WTC11 (cell line): Measurements from ENCODE around the gene GABRR2. TPM values are rescaled to one million over a fixed set of nuclear protein-coding genes. Genes with fewer than 3 reads are reported as not detected.

ENCODE experiments used
- ATAC-seq: fragments of 200-7000 bp; cut with Tn5 transposase; 2 replicates; pipeline ENCODE4 v1.10.0; 2021; ENCODE audit warnings: mild to moderate bottlenecking, moderate library complexity
- CTCF ChIA-PET: fragments of 300-600 bp; sonication (Branson Sonifier 250); formaldehyde crosslinking; loops from one replicate; lab custom pipeline; 2021; ENCODE audit warnings: antibody characterized with exemption; lab: Charles Lee
- POLR2A ChIA-PET: fragments of 350-600 bp; sonication (Branson Sonifier 250); formaldehyde crosslinking; loops from one replicate; lab custom pipeline; 2021; ENCODE audit warnings: antibody characterized with exemption; lab: Charles Lee
- DNase-seq: peaks from one replicate; pipeline ENCODE4 v3.0.0; 2021; ENCODE audit warnings: low spot score
- H3K27ac Mint-ChIP-seq: 2 replicates; pipeline ENCODE4 v1.8.0; 2021; ENCODE audit warnings: mixed read lengths
- H3K27me3 Mint-ChIP-seq: 2 replicates; pipeline ENCODE4 v1.8.0; 2021; ENCODE audit warnings: low read depth, mild to moderate bottlenecking, moderate library complexity, mixed read lengths
- H3K36me3 Mint-ChIP-seq: 2 replicates; pipeline ENCODE4 v1.8.0; 2021; ENCODE audit warnings: mixed read lengths
- H3K4me1 Mint-ChIP-seq: 2 replicates; pipeline ENCODE4 v1.8.0; 2022; ENCODE audit warnings: mixed read lengths
- H3K4me3 Mint-ChIP-seq: 2 replicates; pipeline ENCODE4 v1.8.0; 2021; ENCODE audit warnings: mild to moderate bottlenecking, moderate library complexity, mixed read lengths
- H3K9me3 Mint-ChIP-seq: 2 replicates; pipeline ENCODE4 v1.8.0; 2021; ENCODE audit warnings: mixed read lengths
- ETV6 ChIP-seq: sonication (generic); formaldehyde crosslinking; IDR thresholded peaks from 2 replicates; pipeline ENCODE4 v1.8.1; 2022; ENCODE audit warnings: mild to moderate bottlenecking, missing genetic modification reagents
- GABPB1 ChIP-seq: sonication (generic); formaldehyde crosslinking; IDR thresholded peaks from 2 replicates; pipeline ENCODE4 v1.8.1; 2023; ENCODE audit warnings: mild to moderate bottlenecking, missing genetic modification reagents
- JAZF1 ChIP-seq: fragments of 250-450 bp; sonication (Bioruptor Pico); IDR thresholded peaks from 2 replicates; pipeline ENCODE4 v1.9.0; 2021; ENCODE audit warnings: moderate library complexity, mild to moderate bottlenecking, inconsistent platforms
- NR2C2 ChIP-seq: sonication (generic); formaldehyde crosslinking; IDR thresholded peaks from 2 replicates; pipeline ENCODE4 v1.8.0; 2022; ENCODE audit warnings: mild to moderate bottlenecking, missing genetic modification reagents
- SP1 ChIP-seq: sonication (generic); formaldehyde crosslinking; conservative IDR thresholded peaks from 2 replicates; pipeline ENCODE4 v1.8.1; 2022; ENCODE audit warnings: missing genetic modification reagents
- TCF7 ChIP-seq: sonication (generic); formaldehyde crosslinking; IDR thresholded peaks from 2 replicates; pipeline ENCODE4 v1.8.0; 2022; ENCODE audit warnings: mild to moderate bottlenecking, low read depth, missing genetic modification reagents, moderate library complexity
- ZNF423 ChIP-seq: fragments of 250-450 bp; sonication (Bioruptor Pico); IDR thresholded peaks from 2 replicates; pipeline ENCODE4 v2.1.2; 2022; ENCODE audit warnings: mild to moderate bottlenecking, moderate library complexity
- total RNA-seq: library from RNA; stranded (reverse); gene quantifications from 3 replicates; pipeline ENCODE4 v1.2.3, GENCODE V29; 2021
- TF ChIP-seq, protein P1 (sequence below): sonication (generic); formaldehyde crosslinking; IDR thresholded peaks from 2 replicates; pipeline ENCODE4 v1.8.1; 2023; ENCODE audit warnings: mild to moderate bottlenecking, missing genetic modification reagents, moderate library complexity
- TF ChIP-seq, protein P2 (sequence below): sonication (generic); formaldehyde crosslinking; IDR thresholded peaks from 2 replicates; pipeline ENCODE4 v1.8.0; 2022; ENCODE audit warnings: mild to moderate bottlenecking, missing genetic modification reagents
- TF ChIP-seq, protein P3 (sequence below): sonication (generic); formaldehyde crosslinking; IDR thresholded peaks from 2 replicates; pipeline ENCODE4 v1.8.1; 2023; ENCODE audit warnings: mild to moderate bottlenecking, missing genetic modification reagents, moderate library complexity
- TF ChIP-seq, protein P4 (sequence below): sonication (generic); formaldehyde crosslinking; IDR thresholded peaks from 2 replicates; pipeline ENCODE4 v1.8.1; 2023; ENCODE audit warnings: mild to moderate bottlenecking, missing genetic modification reagents
- TF ChIP-seq, protein P5 (sequence below): sonication (generic); formaldehyde crosslinking; IDR thresholded peaks from 2 replicates; pipeline ENCODE4 v1.8.0; 2023; ENCODE audit warnings: mild to moderate bottlenecking, missing genetic modification reagents
- TF ChIP-seq, protein P6 (sequence below): fragments of 200-600 bp; IDR thresholded peaks from 2 replicates; pipeline ENCODE4 v1.8.0; 2022; ENCODE audit warnings: antibody characterized with exemption

The GABRR2 gene
- total RNA-seq, 1 experiment from 2014 or later: not detected

DNA sequence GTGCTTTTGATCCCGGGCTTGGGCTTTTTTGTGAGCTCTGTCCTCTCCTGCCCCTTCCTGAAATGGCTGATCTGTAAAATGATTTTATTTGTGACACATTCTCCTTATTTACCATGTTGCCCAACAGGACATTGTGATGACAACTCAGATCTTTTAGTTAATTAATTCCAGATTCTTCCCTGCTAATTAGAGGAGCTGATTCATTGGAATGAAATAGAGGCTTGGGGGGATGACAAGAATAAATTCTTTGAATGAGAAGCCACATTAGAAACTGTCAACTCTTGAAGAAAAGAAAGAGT lies 71.8 kb downstream of the GABRR2 start (continued):
- TF ChIP-seq, protein P1, sequence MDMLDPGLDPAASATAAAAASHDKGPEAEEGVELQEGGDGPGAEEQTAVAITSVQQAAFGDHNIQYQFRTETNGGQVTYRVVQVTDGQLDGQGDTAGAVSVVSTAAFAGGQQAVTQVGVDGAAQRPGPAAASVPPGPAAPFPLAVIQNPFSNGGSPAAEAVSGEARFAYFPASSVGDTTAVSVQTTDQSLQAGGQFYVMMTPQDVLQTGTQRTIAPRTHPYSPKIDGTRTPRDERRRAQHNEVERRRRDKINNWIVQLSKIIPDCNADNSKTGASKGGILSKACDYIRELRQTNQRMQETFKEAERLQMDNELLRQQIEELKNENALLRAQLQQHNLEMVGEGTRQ (CRISPR knock-in tag): no peak
- TF ChIP-seq, protein P2, sequence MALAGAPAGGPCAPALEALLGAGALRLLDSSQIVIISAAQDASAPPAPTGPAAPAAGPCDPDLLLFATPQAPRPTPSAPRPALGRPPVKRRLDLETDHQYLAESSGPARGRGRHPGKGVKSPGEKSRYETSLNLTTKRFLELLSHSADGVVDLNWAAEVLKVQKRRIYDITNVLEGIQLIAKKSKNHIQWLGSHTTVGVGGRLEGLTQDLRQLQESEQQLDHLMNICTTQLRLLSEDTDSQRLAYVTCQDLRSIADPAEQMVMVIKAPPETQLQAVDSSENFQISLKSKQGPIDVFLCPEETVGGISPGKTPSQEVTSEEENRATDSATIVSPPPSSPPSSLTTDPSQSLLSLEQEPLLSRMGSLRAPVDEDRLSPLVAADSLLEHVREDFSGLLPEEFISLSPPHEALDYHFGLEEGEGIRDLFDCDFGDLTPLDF: no peak

DNA sequence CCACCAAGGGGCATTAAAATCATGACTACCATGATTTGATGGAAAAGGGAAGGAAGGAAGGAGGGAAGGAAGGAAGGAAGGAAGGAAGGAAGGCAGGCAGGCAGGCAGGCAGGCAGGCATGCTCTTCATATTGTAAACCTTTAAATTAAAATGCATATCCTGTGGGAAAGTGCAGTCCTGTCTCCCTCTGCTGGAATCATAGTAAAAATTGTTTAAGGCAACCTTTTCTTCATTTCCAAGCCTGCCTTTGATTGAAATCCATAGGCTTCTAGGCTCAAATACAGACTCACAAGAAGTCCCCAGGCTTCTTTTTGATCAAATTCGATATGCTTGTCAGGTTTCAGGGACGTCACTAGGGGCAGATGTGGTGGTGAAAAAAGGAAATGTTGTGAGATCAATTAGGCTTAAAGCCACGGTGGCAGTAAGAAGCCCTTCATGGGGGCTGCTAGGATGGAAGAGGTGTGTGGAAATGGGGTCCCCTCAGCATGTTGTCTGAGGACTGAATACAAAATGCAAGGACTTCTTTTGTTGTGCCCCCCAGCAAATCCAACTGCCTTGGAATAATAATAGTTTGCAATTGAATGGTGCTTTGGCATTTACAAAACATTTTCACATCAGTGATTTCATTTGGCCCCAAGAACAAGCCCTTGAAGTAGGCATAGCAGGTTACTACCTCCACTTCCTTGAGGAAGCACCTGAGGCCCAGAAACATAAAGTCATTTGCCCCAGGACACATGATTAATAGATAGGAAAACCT lies 72.3 kb downstream of the GABRR2 start:
- peaks cover 6% of the 10 kb centered on the region; the same call in 1 of the 2 replicates for H3K36me3 Mint-ChIP-seq
- ChIA-PET POLR2A (no interaction called here), CTCF (interaction anchor here (0.7 kb wide), 1 partner anchor 162 kb away, joined by 6 read pairs; the partner anchor contains the start of gene PNRC1)
- peaks cover 6% of the 10 kb centered on the region for H3K9me3 Mint-ChIP-seq
- H3K4me3 Mint-ChIP-seq: peak overlapping the region; percentile 28; the same call in 1 of the 2 replicates
- TF ChIP-seq ETV6 (peak; percentile 72; the same call in 1 of the 2 replicates), GABPB1 (CRISPR knock-in tag) (no peak), JAZF1 (no peak), ZNF423 (CRISPR knock-in tag) (no peak), NR2C2 (no peak), SP1 (CRISPR knock-in tag) (0 out of 2 replicates have a peak, but pooled peaks have one; percentile 22)
- TF ChIP-seq, protein P3, sequence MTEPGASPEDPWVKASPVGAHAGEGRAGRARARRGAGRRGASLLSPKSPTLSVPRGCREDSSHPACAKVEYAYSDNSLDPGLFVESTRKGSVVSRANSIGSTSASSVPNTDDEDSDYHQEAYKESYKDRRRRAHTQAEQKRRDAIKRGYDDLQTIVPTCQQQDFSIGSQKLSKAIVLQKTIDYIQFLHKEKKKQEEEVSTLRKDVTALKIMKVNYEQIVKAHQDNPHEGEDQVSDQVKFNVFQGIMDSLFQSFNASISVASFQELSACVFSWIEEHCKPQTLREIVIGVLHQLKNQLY (CRISPR knock-in tag): no peak
- TF ChIP-seq, protein P4, sequence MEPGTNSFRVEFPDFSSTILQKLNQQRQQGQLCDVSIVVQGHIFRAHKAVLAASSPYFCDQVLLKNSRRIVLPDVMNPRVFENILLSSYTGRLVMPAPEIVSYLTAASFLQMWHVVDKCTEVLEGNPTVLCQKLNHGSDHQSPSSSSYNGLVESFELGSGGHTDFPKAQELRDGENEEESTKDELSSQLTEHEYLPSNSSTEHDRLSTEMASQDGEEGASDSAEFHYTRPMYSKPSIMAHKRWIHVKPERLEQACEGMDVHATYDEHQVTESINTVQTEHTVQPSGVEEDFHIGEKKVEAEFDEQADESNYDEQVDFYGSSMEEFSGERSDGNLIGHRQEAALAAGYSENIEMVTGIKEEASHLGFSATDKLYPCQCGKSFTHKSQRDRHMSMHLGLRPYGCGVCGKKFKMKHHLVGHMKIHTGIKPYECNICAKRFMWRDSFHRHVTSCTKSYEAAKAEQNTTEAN (CRISPR knock-in tag): no peak
- TF ChIP-seq, protein P5, sequence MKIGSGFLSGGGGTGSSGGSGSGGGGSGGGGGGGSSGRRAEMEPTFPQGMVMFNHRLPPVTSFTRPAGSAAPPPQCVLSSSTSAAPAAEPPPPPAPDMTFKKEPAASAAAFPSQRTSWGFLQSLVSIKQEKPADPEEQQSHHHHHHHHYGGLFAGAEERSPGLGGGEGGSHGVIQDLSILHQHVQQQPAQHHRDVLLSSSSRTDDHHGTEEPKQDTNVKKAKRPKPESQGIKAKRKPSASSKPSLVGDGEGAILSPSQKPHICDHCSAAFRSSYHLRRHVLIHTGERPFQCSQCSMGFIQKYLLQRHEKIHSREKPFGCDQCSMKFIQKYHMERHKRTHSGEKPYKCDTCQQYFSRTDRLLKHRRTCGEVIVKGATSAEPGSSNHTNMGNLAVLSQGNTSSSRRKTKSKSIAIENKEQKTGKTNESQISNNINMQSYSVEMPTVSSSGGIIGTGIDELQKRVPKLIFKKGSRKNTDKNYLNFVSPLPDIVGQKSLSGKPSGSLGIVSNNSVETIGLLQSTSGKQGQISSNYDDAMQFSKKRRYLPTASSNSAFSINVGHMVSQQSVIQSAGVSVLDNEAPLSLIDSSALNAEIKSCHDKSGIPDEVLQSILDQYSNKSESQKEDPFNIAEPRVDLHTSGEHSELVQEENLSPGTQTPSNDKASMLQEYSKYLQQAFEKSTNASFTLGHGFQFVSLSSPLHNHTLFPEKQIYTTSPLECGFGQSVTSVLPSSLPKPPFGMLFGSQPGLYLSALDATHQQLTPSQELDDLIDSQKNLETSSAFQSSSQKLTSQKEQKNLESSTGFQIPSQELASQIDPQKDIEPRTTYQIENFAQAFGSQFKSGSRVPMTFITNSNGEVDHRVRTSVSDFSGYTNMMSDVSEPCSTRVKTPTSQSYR: no peak
- peaks cover 18% of the 10 kb centered on the region for H3K27me3 Mint-ChIP-seq
- H3K4me1 Mint-ChIP-seq: peaks cover 40% of the 10 kb centered on the region
- peak overlapping the region; percentile 88 for H3K27ac Mint-ChIP-seq
- no peak for DNase-seq
- ATAC-seq: peak; percentile 80

DNA sequence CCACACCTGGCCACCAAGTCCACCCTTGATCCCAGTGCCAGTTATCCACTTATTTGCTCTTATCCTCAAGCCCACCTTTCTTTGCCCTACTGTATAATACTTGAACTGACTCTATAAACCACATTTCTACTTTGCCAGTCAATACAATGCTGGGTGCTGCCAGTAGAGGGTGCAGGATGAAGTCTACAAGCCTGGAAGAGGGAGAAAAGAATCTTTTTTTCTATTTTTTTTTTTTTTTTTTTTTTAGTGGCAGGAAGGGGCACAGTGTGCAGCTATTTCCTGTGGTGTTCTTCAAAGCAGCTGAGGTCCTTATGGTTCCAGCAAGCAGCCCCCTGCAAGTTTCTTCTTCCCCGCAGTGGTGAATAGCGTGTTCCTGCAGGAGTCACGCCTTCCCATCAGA lies 75.8 kb downstream of the GABRR2 start:
- ChIA-PET POLR2A (no interaction called here), CTCF (interaction anchor here (0.6 to 0.9 kb wide), 4 partner anchors 126 to 689 kb away, joined by 3 to 4 read pairs (median 3); partner anchors contain the start of gene PNRC1)
- no peak overlapping the region for H3K27ac Mint-ChIP-seq
- H3K36me3 Mint-ChIP-seq: peaks cover 27% of the 10 kb centered on the region
- H3K4me3 Mint-ChIP-seq: no peak overlapping the region
- peaks cover 5% of the 10 kb centered on the region for H3K27me3 Mint-ChIP-seq
- H3K9me3 Mint-ChIP-seq: peaks cover 27% of the 10 kb centered on the region
- TF ChIP-seq, protein P6, sequence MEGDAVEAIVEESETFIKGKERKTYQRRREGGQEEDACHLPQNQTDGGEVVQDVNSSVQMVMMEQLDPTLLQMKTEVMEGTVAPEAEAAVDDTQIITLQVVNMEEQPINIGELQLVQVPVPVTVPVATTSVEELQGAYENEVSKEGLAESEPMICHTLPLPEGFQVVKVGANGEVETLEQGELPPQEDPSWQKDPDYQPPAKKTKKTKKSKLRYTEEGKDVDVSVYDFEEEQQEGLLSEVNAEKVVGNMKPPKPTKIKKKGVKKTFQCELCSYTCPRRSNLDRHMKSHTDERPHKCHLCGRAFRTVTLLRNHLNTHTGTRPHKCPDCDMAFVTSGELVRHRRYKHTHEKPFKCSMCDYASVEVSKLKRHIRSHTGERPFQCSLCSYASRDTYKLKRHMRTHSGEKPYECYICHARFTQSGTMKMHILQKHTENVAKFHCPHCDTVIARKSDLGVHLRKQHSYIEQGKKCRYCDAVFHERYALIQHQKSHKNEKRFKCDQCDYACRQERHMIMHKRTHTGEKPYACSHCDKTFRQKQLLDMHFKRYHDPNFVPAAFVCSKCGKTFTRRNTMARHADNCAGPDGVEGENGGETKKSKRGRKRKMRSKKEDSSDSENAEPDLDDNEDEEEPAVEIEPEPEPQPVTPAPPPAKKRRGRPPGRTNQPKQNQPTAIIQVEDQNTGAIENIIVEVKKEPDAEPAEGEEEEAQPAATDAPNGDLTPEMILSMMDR: 0 out of 2 replicates have a peak, but pooled peaks have one; percentile 13
- TF ChIP-seq TCF7 (CRISPR knock-in tag): no peak
- H3K4me1 Mint-ChIP-seq: peaks cover 35% of the 10 kb centered on the region
- DNase-seq: peak; percentile 32
- ATAC-seq: peak; percentile 53
